GM19351 (cell line): ENCODE results near the gene PCAT7.
"Not testable (repeated sequence)": the region's sequence is repeated elsewhere in the genome, so short reads cannot be mapped to it uniquely, and the experiment has no call there.

Experiments
- ATAC-seq: cut with Tn5 transposase; IDR thresholded peaks from one replicate; pipeline ENCODE4 v1.9.1; 2021; ENCODE audit warnings: mild to moderate bottlenecking, moderate library complexity; ENCODE audit not compliant: unreplicated experiment

Gene PCAT7

GRCh38 chr9:94560237-94560636 is 5.4 kb downstream of the PCAT7 start:
- ATAC-seq, result no peak

- no peak for ATAC-seq
Measured at GRCh38 chr9:94563548-94563947, 8.7 kb downstream of the PCAT7 start.

GRCh38 chr9:94564279-94564678 is 9.4 kb downstream of the PCAT7 start:
- ATAC-seq, result not testable (repeated sequence)

GRCh38 chr9:94566550-94566949 is 11.7 kb downstream of the PCAT7 start:
- no peak for ATAC-seq

- no peak for ATAC-seq
Measured at GRCh38 chr9:94567271-94567670, 12.4 kb downstream of the PCAT7 start.

- no peak for ATAC-seq
Measured at GRCh38 chr9:94568250-94568889, 13.5 kb downstream of the PCAT7 start.

GRCh38 chr9:94568972-94569712 is 14.3 kb downstream of the PCAT7 start:
- ATAC-seq, result no peak

GRCh38 chr9:94576131-94576530 is 21.2 kb downstream of the PCAT7 start:
- ATAC-seq, result no peak

- ATAC-seq, result no peak
Measured at GRCh38 chr9:94577036-94577435, 22.2 kb downstream of the PCAT7 start.

GRCh38 chr9:94577571-94577970 is 22.7 kb downstream of the PCAT7 start:
- ATAC-seq, result no peak

- no peak for ATAC-seq
Measured at GRCh38 chr9:94581728-94582127, 26.8 kb downstream of the PCAT7 start.

GRCh38 chr9:94584555-94584954 is 29.7 kb downstream of the PCAT7 start:
- ATAC-seq, result no peak

- peak; percentile 63 for ATAC-seq
Measured at GRCh38 chr9:94586316-94586715, 31.4 kb downstream of the PCAT7 start.

GRCh38 chr9:94586814-94587213 is 31.9 kb downstream of the PCAT7 start:
- ATAC-seq, result no peak

GRCh38 chr9:94588681-94589080 is 33.8 kb downstream of the PCAT7 start:
- no peak for ATAC-seq

GRCh38 chr9:94591046-94591545 is 36.2 kb downstream of the PCAT7 start:
- ATAC-seq, result not testable (repeated sequence)

- ATAC-seq, result no peak
Measured at GRCh38 chr9:94591876-94592275, 37.0 kb downstream of the PCAT7 start.

- ATAC-seq, result not testable (repeated sequence)
Measured at GRCh38 chr9:94592683-94593082, 37.8 kb downstream of the PCAT7 start.

- no peak for ATAC-seq
Measured at GRCh38 chr9:94593459-94594345, 38.8 kb downstream of the PCAT7 start, which contains the start of gene FBP2. TSS of gene FBP2 (minus strand) at chr9:94593824. CDS start at chr9:94593726, 98 bp downstream.

GRCh38 chr9:94599102-94599501 is 44.2 kb downstream of the PCAT7 start:
- ATAC-seq, result no peak

- ATAC-seq, result no peak
Measured at GRCh38 chr9:94600258-94600657, 45.4 kb downstream of the PCAT7 start.
